Heart left ventricle (tissue), 13 donors: ENCODE measurements around the gene CYTH1.

ENCODE experiments used
- CTCF ChIP-seq, 12 donors: fragments of 200-600 bp; sonication (generic) in 4 of 12; IDR thresholded peaks; one replicate each; pipeline versions ENCODE4 v1.5.0 to v1.8.0; 2018 to 2022; ENCODE audit warnings: antibody characterized with exemption in 12 of 12, mild to moderate bottlenecking in 5 of 12
- POLR2A ChIP-seq, 2 donors: fragments of 450-650 bp; IDR thresholded peaks; one replicate each; pipeline ENCODE4 v1.6.1; 2017; ENCODE audit warnings: antibody characterized with exemption in 2 of 2, mild to moderate bottlenecking in 2 of 2, moderate library complexity in 2 of 2
- donor health status: ischemic (EF 13 %, LVEDD 7.1; RV severe dilation, severe dysfunction).
- donor health status: DM: no; HTN: yes; CAD: no.
- donor health status: DM: no; HTN: no; CAD: no.
- donor health status: ischemic (EF 25% LVEDD 6.9; RV normal size, moderate dysfunction).
- donor health status: ischemic (EF 25% LVEDD 5.7; RV mildly dilated, moderate dysfunction).
- donor health status: ischemic (EF 35%, LVEDD 5.7; RV mildly dilated, moderate dysfunction).
- donor health status: nonischemic (EF 11% LVEDD 7.7; RV severe dilation, severe dysfunction).
- donor health status: DM: yes; HTN: yes; CAD: no.
- donor health status: PGD.
- donor health status: ischemic (EF 29% LVEDD 5.4; RV normal size, mild dysfunction).
- donor health status: nonischemic (EF 23%, LVEDD 6.1; RV moderate dilation, normal function).

- TF ChIP-seq POLR2A (IDR thresholded peaks at IDR 0.05) (no peak), CTCF (IDR thresholded peaks at IDR 0.05) (no peak)
These were observed 55.0 kb downstream of the CYTH1 start for GRCh38 chr17:78727057-78727456.
